HK-2 (cell line): ENCODE results near the gene RIMKLB.
A peak's percentile ranks its signal among the peaks of the same experiment; 100 is the strongest.
"Not testable (repeated sequence)": the region's sequence is repeated elsewhere in the genome, so short reads cannot be mapped to it uniquely, and the experiment has no call there.

Experiments
- DNase-seq: peaks from one replicate; pipeline ENCODE4 v3.0.0-alpha.2; 2018; ENCODE audit not compliant: unreplicated experiment

The RIMKLB gene

DNA sequence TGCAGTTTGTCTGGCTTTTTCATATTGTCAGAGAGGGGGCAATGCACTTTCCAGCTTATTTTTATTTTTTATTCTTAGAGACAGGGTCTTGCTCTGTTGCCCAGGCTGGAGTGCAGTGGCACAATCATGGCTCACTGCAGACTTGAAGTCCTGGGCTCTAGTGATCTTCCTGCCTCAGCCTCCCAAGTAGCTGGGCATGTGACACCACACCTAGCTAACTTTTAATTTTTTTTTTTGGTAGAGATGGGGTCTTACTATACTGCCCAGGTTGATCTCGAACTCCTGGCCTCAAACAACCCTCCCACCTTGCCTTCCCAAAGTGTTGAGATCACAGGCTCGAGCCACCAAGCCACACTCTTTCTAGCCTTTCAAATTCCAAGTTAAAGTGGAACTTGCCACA lies 120.7 kb downstream of the RIMKLB start:
- DNase-seq, result no peak

DNA sequence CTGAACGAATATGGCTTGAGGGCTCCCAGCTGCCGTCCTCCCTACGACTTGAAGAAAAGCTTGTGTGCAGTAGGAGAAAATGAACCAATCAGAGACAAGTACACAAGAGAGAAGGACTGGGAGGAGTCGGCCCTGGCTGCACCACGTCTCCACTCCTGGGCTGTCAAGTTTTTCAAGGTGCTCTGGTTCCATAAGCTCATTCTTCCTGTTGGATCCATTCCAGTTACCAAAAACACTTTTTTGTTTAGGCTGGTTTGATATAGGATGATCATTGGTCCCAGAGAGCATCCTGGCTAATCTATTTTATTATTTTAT lies 121.8 kb downstream of the RIMKLB start:
- no peak for DNase-seq

DNA sequence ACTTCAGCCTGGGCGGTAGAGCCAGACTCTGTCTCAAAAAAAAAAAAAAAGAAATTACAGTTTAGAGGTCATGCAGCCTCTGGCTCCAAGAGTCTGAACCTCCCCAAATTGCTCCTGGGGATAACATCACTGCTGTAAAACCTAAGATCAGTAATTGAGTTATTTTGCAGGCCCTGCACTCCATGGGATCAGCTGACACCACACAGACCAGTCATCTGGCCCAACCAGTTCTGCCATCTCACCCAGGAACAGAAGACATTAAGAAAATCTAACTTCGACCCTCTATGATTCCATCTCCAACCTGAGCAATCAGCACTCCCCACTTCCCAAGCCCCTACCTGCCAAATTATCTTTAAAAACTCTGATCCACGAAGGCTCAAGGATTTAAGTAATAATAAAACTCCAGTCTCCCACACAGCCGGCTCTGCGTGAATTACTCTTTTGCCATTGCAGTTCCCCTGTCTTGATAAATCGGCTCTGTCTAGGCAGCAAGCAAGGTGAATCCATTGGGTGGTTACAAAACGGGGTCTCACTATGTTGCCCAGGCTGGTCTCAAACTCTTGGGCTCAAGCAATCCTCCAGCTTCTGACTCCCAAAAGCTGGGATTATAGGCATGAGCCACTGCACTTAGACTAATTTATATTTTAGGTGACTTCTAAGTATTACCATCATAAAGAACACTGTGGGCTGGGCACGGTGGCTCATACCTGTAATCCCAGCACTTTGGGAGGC lies 123.1 kb downstream of the RIMKLB start:
- DNase-seq, result not testable (repeated sequence)

GRCh38 chr12:8821591-8821990 lies 123.8 kb downstream of the RIMKLB start:
- no peak for DNase-seq

DNA sequence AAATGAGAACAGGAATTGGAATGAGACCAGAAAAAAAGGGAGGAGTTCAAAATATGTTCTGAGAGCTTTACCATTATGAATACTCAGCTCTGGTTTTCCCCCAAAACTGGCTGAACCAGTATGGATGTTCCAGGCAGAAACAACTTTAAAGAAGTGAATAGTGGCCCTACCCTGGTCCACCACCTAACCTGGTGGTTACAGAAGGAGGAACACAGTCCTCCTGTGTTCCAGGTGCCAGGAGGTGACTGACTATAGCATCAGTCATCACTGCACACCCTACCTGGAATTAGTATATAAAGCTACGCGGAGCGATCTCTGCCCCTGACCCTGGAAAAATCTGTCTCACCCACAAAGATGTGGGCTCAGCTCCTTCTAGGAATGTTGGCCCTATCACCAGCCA lies 124.5 kb downstream of the RIMKLB start, which contains the start of gene A2ML1:
Gene A2ML1 (plus strand): TSS at position 324 of the 400 bp plus-strand sequence. CDS start 31 bp downstream, at position 355.
- no peak for DNase-seq

GRCh38 chr12:8823565-8824300 lies 125.9 kb downstream of the RIMKLB start:
- peak; percentile 3 for DNase-seq

GRCh38 chr12:8827551-8828256 lies 129.9 kb downstream of the RIMKLB start:
- DNase-seq, result no peak

GRCh38 chr12:8828257-8829124 lies 130.7 kb downstream of the RIMKLB start:
- no peak for DNase-seq

DNA sequence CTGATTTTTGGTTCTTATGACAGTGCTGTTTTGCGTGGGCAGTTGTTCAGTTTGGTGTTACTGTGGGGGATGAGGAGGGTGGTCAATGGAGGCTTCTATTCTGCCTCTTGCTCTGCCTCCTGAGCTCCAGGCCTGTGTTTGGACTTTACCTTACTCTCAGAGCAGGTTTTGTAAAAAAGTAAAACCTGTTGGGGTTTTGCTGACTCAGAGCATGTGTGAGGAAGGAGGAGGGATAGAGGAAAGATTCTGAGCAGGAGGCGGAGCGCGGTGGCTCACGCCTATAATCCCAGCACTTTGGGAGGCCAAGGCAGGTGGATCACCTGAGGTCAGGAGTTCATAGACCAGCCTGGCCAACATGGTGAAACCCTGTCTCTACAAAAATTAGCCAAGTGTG lies 131.3 kb downstream of the RIMKLB start:
- DNase-seq, result no peak

DNA sequence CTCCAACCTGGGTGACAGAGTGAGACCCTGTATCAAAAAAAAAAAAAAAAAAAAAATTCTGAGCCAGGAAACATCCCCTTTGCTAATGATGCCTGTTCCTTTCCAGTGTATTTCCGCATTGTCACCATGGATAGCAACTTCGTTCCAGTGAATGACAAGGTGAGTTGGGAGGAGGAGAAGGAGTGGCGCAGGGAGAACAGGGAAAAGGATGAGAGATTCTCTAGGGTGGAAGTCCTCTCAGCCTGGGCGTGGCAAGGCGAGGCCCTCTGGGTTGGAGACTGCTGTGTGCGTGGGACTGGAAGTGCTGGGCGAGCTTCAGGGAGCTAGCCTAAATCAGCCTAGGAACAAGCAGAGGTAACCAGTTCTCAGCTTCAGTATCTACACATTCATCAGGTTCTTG lies 131.8 kb downstream of the RIMKLB start:
- no peak for DNase-seq

- no peak for DNase-seq
Observed at GRCh38 chr12:8831116-8831515, 133.3 kb downstream of the RIMKLB start.

DNA sequence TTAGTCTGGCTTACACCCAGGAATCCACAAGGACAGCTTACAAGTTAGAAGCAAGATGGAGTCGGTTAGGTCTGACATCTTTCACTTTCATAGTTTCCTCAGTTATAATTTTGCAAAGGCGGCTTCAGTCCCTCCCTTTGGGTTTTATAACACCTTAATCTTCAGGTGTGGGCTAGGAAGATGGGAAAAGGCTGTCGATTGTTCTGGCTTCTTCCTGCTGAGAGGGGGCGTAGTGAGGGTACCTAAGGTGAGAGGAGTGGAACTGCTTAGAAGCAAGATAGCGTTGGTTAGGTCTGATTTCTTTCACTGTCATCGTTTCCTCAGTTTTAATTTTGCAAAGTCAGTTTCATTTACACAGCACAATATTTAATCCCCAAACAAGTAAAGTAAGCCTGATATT lies 134.7 kb downstream of the RIMKLB start:
- DNase-seq, result no peak
